ENCODE measurements around the gene CDH13. TPM values are rescaled to one million over a fixed set of nuclear protein-coding genes. Genes with fewer than 3 reads are reported as not detected.

The CDH13 gene
- total and polyA plus RNA-seq, 2 experiments from 2014 or later, result 1.6 to 4.4 TPM

- no peaks in the 10 kb centered on the region for H3K27me3 ChIP-seq (ENCODE audit: insufficient read depth)
- 0 out of 2 replicates have a peak, but pooled peaks cover 3% of the 10 kb centered on the region for H3K9me2 ChIP-seq (ENCODE audit: insufficient read depth)
- DNase-seq (ENCODE audit: low spot score), result no peak
- ATAC-seq, result no peak
- no peaks in the 10 kb centered on the region for H3K79me2 ChIP-seq (replicated peaks; ENCODE audit: insufficient read depth)
- no peaks in the 10 kb centered on the region for H4K20me1 ChIP-seq (replicated peaks; ENCODE audit: insufficient read depth)
- Mint-ChIP-seq H3K36me3 (ENCODE audit: low read depth) (no peaks in the 10 kb centered on the region; the same call in 2 of the 3 replicates), H3K9me3 (no peaks in the 10 kb centered on the region; the same call in 2 of the 3 replicates), H3K4me1 (no peaks in the 10 kb centered on the region), H3K27ac (no peak overlapping the region), H3K27me3 (ENCODE audit: insufficient read depth, low read depth, poor library complexity) (peaks cover 2% of the 10 kb centered on the region), H3K4me3 (no peak overlapping the region)
- H3K36me3 ChIP-seq (ENCODE audit: insufficient read depth), result no peaks in the 10 kb centered on the region
- no peak overlapping the region for H2AFZ ChIP-seq
- H3K4me1 ChIP-seq (ENCODE audit: insufficient read depth), result no peaks in the 10 kb centered on the region
- H3K27ac ChIP-seq (ENCODE audit: low read depth), result no peak overlapping the region
- TF ChIP-seq, protein P1, sequence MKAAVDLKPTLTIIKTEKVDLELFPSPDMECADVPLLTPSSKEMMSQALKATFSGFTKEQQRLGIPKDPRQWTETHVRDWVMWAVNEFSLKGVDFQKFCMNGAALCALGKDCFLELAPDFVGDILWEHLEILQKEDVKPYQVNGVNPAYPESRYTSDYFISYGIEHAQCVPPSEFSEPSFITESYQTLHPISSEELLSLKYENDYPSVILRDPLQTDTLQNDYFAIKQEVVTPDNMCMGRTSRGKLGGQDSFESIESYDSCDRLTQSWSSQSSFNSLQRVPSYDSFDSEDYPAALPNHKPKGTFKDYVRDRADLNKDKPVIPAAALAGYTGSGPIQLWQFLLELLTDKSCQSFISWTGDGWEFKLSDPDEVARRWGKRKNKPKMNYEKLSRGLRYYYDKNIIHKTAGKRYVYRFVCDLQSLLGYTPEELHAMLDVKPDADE (IDR thresholded peaks at IDR 0.05), result no peak
- TF ChIP-seq POLR2AphosphoS5 (IDR thresholded peaks at IDR 0.05; ENCODE audit: low read depth) (no peak), CREB1 (CRISPR knock-in tag; IDR thresholded peaks at IDR 0.05; ENCODE audit: low read depth) (no peak), NANOG (IDR thresholded peaks at IDR 0.05; ENCODE audit: borderline replicate concordance) (no peak), STAT1 (IDR thresholded peaks at IDR 0.05; ENCODE audit: unreplicated experiment) (no peak), ZNF331 (CRISPR knock-in tag; IDR thresholded peaks at IDR 0.05; ENCODE audit: low read depth) (no peak), REST (IDR thresholded peaks at IDR 0.05; ENCODE audit: unreplicated experiment) (no peak), JUNB (IDR thresholded peaks at IDR 0.05; ENCODE audit: unreplicated experiment) (no peak), ZNF114 (CRISPR knock-in tag; IDR thresholded peaks at IDR 0.05) (no peak), ZNF462 (CRISPR knock-in tag; IDR thresholded peaks at IDR 0.05) (no peak), EZH2phosphoT487 (IDR thresholded peaks at IDR 0.05; ENCODE audit: unreplicated experiment) (no peak), EZH2 (IDR thresholded peaks at IDR 0.05; ENCODE audit: low read depth, unreplicated experiment) (no peak)
- TF ChIP-seq, protein P2, sequence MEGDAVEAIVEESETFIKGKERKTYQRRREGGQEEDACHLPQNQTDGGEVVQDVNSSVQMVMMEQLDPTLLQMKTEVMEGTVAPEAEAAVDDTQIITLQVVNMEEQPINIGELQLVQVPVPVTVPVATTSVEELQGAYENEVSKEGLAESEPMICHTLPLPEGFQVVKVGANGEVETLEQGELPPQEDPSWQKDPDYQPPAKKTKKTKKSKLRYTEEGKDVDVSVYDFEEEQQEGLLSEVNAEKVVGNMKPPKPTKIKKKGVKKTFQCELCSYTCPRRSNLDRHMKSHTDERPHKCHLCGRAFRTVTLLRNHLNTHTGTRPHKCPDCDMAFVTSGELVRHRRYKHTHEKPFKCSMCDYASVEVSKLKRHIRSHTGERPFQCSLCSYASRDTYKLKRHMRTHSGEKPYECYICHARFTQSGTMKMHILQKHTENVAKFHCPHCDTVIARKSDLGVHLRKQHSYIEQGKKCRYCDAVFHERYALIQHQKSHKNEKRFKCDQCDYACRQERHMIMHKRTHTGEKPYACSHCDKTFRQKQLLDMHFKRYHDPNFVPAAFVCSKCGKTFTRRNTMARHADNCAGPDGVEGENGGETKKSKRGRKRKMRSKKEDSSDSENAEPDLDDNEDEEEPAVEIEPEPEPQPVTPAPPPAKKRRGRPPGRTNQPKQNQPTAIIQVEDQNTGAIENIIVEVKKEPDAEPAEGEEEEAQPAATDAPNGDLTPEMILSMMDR (conservative IDR thresholded peaks at IDR 0.05; ENCODE audit: low read depth in 2 of 2), result no peak
- no peak overlapping the region for H3K4me2 ChIP-seq
- H3F3A ChIP-seq (replicated peaks; ENCODE audit: low read depth), result no peaks in the 10 kb centered on the region
- no peak overlapping the region for H3K4me3 ChIP-seq
These were observed 339.0 kb downstream of the CDH13 start for GRCh38 chr16:82965808-82966207.

Measured in GM23338 (cell line).